Kidney tubule cell (primary cell): ENCODE data around the gene INHBE.
"Not testable (repeated sequence)": the region's sequence is repeated elsewhere in the genome, so short reads cannot be mapped to it uniquely, and the experiment has no call there.

Source experiments
- DNase-seq: peaks from one replicate; pipeline ENCODE4 v3.0.0-alpha.2; 2018; ENCODE audit warnings: low spot score

The INHBE gene

GRCh38 chr12:57441393-57441792 lies 13.7 kb upstream of the INHBE start:
- not testable (repeated sequence) for DNase-seq

GRCh38 chr12:57441846-57442427 lies 13.2 kb upstream of the INHBE start:
- DNase-seq = no peak

GRCh38 chr12:57444337-57444736 lies 10.8 kb upstream of the INHBE start:
- not testable (repeated sequence) for DNase-seq

- DNase-seq = no peak
Observed at GRCh38 chr12:57444744-57445143, 10.4 kb upstream of the INHBE start.

- DNase-seq = no peak
Observed at GRCh38 chr12:57446292-57446960, 8.7 kb upstream of the INHBE start.

GRCh38 chr12:57448669-57449068 lies 6.4 kb upstream of the INHBE start:
- no peak for DNase-seq

GRCh38 chr12:57449375-57449774 lies 5.7 kb upstream of the INHBE start:
- DNase-seq = no peak

- DNase-seq = no peak
Observed at GRCh38 chr12:57450057-57450456, 5.0 kb upstream of the INHBE start.

GRCh38 chr12:57451233-57451778 lies 3.8 kb upstream of the INHBE start:
- DNase-seq = no peak

GRCh38 chr12:57452181-57452936 lies 2.7 kb upstream of the INHBE start:
- peak; percentile 29 for DNase-seq

- DNase-seq = peak; percentile 73
Observed at GRCh38 chr12:57452937-57453509, 2.1 kb upstream of the INHBE start.

GRCh38 chr12:57454213-57454565 lies 918 bp upstream of the INHBE start:
- DNase-seq = no peak

GRCh38 chr12:57455374-57456144 lies 452 bp downstream of the INHBE start:
- no peak for DNase-seq

GRCh38 chr12:57456145-57456700 lies 1.1 kb downstream of the INHBE start:
- DNase-seq = peak; percentile 59

- no peak for DNase-seq
Observed at GRCh38 chr12:57456737-57457490, 1.8 kb downstream of the INHBE start.

GRCh38 chr12:57458665-57459054 lies 3.6 kb downstream of the INHBE start:
- no peak for DNase-seq

GRCh38 chr12:57459055-57459749 lies 4.1 kb downstream of the INHBE start:
- peak; percentile 94 for DNase-seq

- no peak for DNase-seq
Observed at GRCh38 chr12:57459750-57460467, 4.8 kb downstream of the INHBE start, which contains the start of gene GLI1. GLI1 (plus strand) TSS chr12:57459785; CDS start chr12:57463692, 3,907 bp downstream.

- DNase-seq = no peak
Observed at GRCh38 chr12:57460468-57460784, 5.3 kb downstream of the INHBE start.

GRCh38 chr12:57460841-57461275 lies 5.8 kb downstream of the INHBE start:
- no peak for DNase-seq
